ENCODE results near the gene HOXA7. TPM values are rescaled to one million over a fixed set of nuclear protein-coding genes. Genes with fewer than 3 reads are reported as not detected.

HOXA7 gene
- total RNA-seq, 1 donor from 2014 or later, result not detected

DNA sequence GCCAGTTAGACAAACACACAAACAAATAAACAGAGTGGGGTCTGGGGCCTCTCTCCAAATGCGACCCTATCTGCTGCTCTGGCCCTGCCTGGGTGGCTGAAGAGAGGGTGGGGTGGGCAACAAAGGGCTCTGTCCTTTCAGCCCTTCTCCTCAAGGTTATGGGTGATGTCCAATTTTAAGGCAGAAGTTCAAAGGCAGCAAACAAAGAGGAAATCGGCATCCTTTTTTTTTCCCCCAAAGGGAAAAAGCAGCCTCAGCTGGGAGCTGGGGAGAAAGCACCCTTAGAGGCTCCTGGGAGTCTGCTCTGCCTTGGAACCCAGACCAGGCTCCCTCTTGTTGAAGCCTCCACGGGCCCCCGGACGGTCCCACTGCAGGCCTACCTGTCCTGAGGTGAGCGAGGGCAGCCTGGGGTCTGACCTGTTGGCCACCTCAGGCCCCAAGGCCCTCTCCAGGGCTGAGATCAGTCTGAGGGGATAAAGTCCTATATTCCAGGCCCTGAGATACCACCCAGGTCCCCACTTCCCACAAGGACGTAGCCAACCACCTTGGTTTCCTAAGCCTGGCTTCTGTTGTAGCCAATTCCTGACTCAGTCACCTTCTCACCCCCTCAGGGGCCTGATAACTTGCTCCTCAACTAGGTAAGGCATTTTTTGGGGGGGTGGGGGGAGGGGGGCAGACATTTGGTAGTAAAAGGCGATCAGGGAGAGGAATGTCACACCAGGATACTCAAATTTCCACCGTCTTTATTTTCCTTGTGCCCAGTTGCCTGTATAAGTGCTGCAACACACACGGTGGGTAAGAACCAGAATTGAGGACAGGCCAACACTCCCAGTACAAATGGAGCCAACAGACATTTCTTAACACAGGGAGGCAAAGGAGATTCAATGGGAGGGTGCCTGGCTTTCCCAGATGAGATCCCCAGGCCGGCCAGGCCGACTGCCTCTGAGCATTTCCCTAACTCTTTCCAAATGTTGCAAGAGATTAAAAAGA, 24.3 kb upstream of the HOXA7 start:
- intact Hi-C loops (cut with micrococcal nuclease), result no loop called here
- Mint-ChIP-seq H3K27me3 (peaks cover 65% of the 10 kb centered on the region), H3K4me1 (peaks cover 10% of the 10 kb centered on the region), H3K9me3 (no peaks in the 10 kb centered on the region), H3K4me3 (no peak overlapping the region), H3K36me3 (ENCODE audit: low read depth) (peaks cover 5% of the 10 kb centered on the region), H3K27ac (no peak overlapping the region)
- DNase-seq, result no peak

DNA sequence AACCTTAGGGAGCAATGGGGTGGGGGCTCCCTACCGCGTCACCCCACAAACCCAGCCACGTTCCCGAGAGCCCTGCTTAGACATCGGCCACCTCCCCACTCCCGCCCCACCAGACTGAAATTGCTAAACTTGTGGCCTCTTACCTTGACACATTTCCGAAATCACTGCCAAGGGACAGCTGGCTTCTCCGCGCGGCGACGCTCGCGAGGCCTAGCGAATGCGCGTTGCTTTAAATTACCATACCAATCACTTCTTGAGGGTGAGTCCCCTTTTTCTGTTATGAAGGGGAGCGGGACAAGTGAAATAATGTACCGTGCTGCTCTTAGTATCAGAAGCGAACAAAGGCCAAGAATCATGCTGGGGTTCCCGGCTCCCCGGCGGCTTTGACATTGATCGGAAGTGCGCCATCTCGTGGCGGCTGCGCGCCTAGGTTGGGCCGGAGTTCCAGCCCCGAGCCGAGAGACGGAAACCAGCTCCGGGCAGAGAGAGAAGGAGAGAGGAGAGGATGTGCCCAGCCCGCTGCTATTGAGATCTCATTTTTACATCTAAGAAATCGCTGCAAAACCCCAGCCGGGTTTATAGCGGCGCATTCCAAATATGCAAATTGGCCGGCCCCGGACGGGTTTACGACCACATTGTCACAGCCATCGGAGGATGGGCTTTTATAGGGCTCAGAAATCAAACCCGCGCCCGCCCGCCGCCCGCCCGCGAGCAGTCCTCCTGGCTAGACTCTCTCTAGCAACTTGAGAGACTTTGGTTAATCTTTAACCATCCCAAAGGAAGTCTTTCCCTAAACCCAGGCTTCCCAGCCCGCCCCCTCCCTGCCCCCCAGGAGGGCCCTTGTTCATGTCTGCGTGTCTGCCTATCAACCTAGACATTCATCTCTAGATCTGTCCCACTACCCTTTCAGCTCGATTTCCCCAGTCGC, 23.3 kb upstream of the HOXA7 start:
- H3K4me1 Mint-ChIP-seq, result peaks cover 5% of the 10 kb centered on the region
- peaks cover 63% of the 10 kb centered on the region for H3K27me3 Mint-ChIP-seq
- H3K9me3 Mint-ChIP-seq, result no peaks in the 10 kb centered on the region
- no peak overlapping the region for H3K27ac Mint-ChIP-seq
- peak; percentile 88 for DNase-seq
- intact Hi-C loops (cut with micrococcal nuclease), result no loop called here
- H3K4me3 Mint-ChIP-seq, result peak overlapping the region; percentile 51
- peaks cover 4% of the 10 kb centered on the region for H3K36me3 Mint-ChIP-seq (ENCODE audit: low read depth)

DNA sequence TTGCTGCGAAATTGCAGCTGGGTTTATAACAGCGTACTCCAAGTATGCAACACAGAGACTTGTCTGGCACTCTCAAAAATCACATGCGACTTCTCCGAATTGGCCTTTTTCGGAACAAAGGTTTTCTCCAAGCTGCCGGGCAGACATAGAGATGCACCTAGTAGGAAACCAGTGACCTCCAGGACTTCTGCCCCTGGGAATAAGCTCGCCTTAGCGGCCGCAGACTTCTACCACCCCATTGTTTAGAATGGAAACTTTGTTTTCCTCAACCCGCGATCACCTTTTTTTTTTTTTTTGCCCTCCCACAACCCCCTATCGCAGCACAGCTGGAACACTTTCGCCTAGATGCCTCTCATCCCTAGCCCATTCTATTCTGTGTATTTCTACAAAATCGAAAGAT, 22.6 kb upstream of the HOXA7 start:
- peaks cover 2% of the 10 kb centered on the region for H3K36me3 Mint-ChIP-seq (ENCODE audit: low read depth)
- H3K9me3 Mint-ChIP-seq, result no peaks in the 10 kb centered on the region
- no peak for DNase-seq
- H3K27ac Mint-ChIP-seq, result no peak overlapping the region
- no peak overlapping the region for H3K4me3 Mint-ChIP-seq
- intact Hi-C loops (cut with micrococcal nuclease), result no loop called here
- peaks cover 3% of the 10 kb centered on the region for H3K4me1 Mint-ChIP-seq
- H3K27me3 Mint-ChIP-seq, result peaks cover 64% of the 10 kb centered on the region

DNA sequence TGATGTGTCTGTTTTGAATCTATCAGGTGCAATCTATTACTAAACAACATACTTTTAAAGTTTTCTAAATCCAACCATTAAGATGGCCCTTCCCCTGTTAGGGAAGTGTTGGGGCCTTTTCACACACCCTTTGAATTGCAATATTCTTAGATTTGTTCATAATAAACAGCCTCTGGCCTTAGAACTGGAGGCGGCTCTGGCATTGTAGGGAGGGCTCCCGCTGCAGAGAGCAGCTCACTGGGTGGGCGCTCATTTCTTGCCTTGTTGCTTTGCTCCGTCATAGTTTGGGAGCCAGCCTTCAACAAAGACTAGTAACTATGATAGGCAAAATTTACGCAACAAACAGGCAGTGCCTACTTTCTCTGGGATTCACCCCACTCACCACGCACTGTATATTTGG, 21.9 kb upstream of the HOXA7 start:
- Mint-ChIP-seq H3K27me3 (peaks cover 60% of the 10 kb centered on the region), H3K36me3 (ENCODE audit: low read depth) (peaks cover 2% of the 10 kb centered on the region), H3K4me3 (no peak overlapping the region), H3K27ac (no peak overlapping the region), H3K9me3 (no peaks in the 10 kb centered on the region), H3K4me1 (peaks cover 3% of the 10 kb centered on the region)
- DNase-seq, result no peak
- intact Hi-C loops (cut with micrococcal nuclease), result no loop called here

DNA sequence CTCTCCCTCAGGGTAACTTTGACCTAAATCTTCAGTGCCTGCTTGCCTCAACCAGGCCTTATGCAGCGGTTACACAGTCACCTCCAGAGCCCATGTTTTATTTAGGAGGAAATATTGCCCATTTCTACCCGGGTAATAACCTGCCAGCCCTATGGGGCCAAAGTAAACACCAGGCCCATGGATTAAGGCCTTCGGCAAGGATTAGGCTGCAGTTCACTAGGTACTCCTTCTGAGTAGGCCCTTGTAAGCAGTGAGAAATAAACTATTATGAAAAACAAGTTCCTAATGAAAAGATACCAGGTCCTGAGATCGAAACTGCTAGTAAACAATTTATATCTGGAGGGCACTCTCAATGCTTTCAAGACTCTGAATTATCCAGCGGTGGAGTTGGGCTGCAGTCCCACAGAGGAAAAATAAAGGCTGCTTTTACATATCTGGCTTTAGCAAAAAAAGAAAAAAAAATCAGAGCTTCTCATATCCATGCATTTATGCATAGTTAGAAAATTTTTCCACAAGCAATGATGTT, 21.4 kb upstream of the HOXA7 start:
- Mint-ChIP-seq H3K27ac (no peak overlapping the region), H3K36me3 (ENCODE audit: low read depth) (peaks cover 2% of the 10 kb centered on the region), H3K9me3 (no peaks in the 10 kb centered on the region), H3K4me1 (peaks cover 3% of the 10 kb centered on the region), H3K27me3 (peaks cover 57% of the 10 kb centered on the region), H3K4me3 (no peak overlapping the region)
- intact Hi-C loops (cut with micrococcal nuclease), result no loop called here
- no peak for DNase-seq

DNA sequence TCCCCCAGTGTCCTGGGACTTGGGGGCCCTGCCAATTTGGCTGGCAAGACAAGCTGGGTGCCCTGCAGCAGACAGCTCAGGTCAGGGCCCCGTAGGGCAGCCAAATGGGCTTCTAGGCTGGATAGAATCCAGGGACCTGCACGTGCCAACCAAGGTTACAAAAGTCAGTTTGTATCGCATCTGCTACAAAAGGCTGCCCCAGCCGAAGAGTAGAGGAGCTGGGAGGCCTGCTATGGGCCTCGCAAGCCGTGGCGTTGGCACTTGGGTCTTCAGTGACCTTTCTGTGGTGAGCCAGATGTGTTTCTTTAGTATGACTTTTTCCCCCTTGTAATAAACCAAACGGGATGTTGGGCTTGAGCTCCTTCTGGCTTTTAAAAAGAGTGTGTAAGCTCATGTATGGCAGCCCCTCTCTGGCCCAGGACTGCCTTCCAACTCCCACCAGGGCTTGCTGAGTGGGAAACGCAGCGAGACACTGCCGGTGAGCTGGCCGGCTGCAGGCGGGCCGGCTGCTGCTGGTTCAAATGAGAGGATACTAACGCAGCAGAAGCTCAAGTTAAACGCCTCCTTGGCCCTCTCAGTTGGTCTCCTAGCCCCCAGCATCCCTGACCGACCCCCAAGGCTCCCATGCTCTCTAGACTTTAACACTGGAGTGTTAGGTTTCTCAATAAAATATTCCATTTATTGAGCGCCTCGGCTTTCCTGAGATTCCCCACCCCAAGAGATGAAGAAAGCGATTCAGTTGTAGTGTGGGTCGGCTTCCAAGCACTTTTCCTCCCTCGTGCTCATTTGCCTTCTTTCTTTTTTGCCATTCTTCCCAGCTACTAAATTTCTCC, 20.7 kb upstream of the HOXA7 start:
- Mint-ChIP-seq H3K27me3 (peaks cover 54% of the 10 kb centered on the region), H3K4me1 (peaks cover 3% of the 10 kb centered on the region), H3K27ac (no peak overlapping the region), H3K36me3 (ENCODE audit: low read depth) (peaks cover 2% of the 10 kb centered on the region), H3K4me3 (no peak overlapping the region), H3K9me3 (peaks cover 3% of the 10 kb centered on the region)
- DNase-seq, result no peak
- intact Hi-C loops (cut with micrococcal nuclease), result no loop called here

DNA sequence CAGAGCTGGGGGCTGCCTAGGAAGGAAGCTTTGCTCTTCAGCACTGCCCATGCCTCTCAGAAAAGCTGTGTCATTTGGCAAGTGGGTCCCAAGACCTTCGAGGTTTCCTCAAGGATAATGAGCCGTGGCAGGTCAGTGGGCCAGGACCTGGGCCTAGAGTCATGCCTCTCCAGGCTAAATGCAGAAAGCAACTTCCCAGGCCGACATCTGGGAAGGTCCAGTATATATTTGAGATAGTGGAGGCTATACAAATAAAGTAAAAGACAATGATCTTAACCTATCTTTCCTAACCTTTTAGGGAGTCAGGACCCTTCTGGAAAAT, 20.0 kb upstream of the HOXA7 start:
- Mint-ChIP-seq H3K36me3 (ENCODE audit: low read depth) (peaks cover 2% of the 10 kb centered on the region), H3K9me3 (peaks cover 5% of the 10 kb centered on the region), H3K4me3 (no peak overlapping the region), H3K4me1 (peaks cover 7% of the 10 kb centered on the region), H3K27me3 (peaks cover 59% of the 10 kb centered on the region), H3K27ac (no peak overlapping the region)
- no peak for DNase-seq
- intact Hi-C loops (cut with micrococcal nuclease), result no loop called here

DNA sequence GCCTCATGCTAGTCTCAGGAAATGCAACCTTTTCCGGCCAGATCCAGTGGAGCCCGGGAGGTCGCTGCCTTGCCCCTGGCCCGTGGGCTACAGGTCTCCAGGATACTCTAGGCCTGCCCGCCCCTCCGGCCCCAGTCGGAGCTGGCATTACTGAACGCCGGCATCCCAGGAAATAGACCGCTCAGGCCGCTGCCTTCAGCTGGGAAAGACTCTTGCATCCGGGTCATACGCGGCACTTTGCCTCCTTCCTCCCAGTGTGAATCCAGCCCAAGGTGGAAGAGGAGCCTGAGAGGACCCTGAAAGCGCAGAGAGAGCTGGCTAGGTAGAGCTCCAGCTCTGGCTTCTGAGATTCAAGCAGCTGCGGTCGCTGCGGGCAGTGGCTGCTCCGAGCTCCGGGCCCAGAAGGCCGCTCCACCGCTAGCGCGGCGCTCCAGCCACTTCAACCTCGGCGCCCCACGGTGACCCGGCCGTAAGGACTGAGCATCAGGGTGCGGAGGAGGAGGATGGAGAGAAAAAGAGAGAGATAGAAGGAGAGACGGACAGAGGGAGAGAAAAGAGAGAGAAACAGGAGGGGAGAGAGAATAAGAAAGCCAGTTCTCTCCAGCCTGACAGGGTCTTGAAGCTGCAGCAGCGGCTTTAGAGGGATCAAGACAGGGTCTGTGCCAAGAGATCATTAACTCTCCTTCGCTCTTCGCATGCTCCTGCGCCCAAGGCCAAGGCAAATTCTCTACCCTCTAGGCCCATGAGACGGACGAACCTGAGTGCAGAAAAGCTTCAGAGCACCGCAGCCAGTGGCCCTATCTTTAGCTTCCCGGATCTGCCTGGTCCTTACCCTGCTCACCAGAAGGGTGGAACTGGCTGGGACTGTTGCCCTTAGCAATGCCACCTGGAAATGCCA, 19.4 kb upstream of the HOXA7 start:
- Mint-ChIP-seq H3K4me3 (no peak overlapping the region), H3K4me1 (peaks cover 8% of the 10 kb centered on the region), H3K36me3 (ENCODE audit: low read depth) (peaks cover 2% of the 10 kb centered on the region), H3K27ac (no peak overlapping the region), H3K9me3 (peaks cover 5% of the 10 kb centered on the region), H3K27me3 (peaks cover 60% of the 10 kb centered on the region)
- intact Hi-C loops (cut with micrococcal nuclease), result no loop called here
- DNase-seq, result no peak

DNA sequence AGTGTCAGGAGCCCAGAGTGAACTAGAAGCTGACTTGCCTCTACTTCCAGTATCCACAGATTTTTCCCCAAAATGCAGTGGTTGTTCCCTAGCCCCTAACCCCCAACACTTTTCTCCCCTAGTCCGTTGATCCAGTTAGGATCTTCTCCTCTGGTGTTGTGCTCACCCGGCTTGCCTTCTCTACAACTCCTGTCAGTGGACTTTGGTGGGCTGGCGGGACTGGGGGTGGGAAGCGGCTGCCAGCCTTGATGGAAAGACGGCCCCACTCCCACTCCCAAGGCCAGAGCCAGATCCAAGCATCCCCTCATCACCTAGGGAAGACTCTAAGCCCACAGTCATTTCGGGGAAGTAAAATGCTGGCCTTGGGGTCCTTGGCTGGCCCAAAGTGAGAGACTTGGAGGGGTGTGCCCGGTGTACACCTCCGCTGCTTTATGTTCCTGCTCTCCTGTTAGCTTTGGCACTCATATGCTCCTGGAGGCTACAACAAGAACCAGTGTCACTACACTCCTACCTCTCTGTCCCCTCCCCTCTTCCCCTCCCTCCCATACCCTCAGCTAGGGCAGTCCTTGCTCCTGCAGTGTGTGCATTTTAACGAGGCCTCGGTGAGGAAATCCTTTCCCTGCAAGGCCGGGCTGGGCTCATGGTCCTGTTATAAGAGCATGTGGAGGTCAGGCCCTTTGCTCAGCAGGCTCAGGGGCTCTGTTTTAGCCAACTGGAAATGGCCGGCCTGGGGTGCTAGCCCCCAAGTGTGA, 18.6 kb upstream of the HOXA7 start:
- H3K4me3 Mint-ChIP-seq, result no peak overlapping the region
- H3K27me3 Mint-ChIP-seq, result peaks cover 63% of the 10 kb centered on the region
- H3K4me1 Mint-ChIP-seq, result peaks cover 8% of the 10 kb centered on the region

DNA sequence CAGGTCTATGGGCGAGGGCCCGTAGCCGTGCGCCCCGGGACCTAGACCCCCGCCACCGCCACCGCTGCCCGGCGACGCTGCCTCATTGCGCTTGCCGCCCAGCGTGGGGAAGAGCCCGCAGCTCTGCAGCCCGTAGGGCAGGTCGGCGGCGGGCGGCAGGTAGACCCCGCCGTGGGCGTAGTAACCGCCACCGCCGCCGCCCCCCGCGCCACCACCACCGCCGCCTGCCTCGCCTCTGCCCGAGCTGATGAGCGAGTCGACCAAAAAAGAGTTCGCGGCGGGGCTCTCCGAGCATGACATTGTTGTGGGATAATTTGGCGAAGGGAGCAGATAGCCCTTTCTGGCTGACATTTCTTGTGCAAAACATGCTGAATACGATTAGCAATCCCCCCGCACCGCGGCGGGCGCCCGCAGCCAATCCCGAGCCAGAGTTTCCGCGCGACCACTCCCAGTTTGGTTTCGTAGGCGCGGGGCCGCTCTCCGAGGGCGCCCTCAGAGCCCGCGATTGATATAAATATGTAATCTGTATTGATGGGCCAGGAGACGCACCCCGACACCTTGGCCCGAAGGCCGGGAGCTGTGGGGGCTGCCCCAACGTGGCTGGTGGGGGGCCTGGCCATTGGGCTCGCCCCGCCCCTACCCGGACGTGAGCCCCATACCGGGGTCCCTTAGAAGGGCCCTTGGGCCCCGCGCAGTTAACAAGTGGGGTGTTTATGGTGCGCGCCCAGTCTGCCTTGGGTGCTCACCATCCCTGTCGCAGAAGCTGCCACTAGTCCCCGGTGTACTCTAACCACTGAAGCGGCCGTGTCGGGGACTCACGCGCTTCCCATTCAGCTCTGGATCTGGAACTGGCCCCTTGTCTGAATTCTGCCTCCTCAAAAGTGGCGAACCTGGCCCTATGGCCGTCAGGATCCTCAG, 17.7 kb upstream of the HOXA7 start, which contains the start of gene HOXA10:
HOXA10 (minus strand) TSS at position 365 of the 918 bp plus-strand sequence; CDS start at position 351, 14 bp downstream.
- peaks cover 8% of the 10 kb centered on the region for H3K9me3 Mint-ChIP-seq
- H3K4me1 Mint-ChIP-seq, result peaks cover 5% of the 10 kb centered on the region
- H3K27ac Mint-ChIP-seq, result peak within 1 kb of the TSS; percentile 51
- peaks cover 58% of the 10 kb centered on the region for H3K27me3 Mint-ChIP-seq
- peaks cover 3% of the 10 kb centered on the region for H3K36me3 Mint-ChIP-seq (ENCODE audit: low read depth)
- no peak for DNase-seq
- H3K4me3 Mint-ChIP-seq, result no peak within 1 kb of the TSS
- intact Hi-C loops (cut with micrococcal nuclease), result loop anchor here (2.0 kb wide), 2 partner anchors 17 to 23 kb away; partner anchors contain the start of gene HOXA7

More for the DNA sequence above, 18.6 kb upstream of the HOXA7 start:
- Mint-ChIP-seq H3K9me3 (peaks cover 8% of the 10 kb centered on the region), H3K36me3 (ENCODE audit: low read depth) (peaks cover 3% of the 10 kb centered on the region), H3K27ac (peak overlapping the region; percentile 51)
- intact Hi-C loops (cut with micrococcal nuclease), result no loop called here
- DNase-seq, result no peak

DNA sequence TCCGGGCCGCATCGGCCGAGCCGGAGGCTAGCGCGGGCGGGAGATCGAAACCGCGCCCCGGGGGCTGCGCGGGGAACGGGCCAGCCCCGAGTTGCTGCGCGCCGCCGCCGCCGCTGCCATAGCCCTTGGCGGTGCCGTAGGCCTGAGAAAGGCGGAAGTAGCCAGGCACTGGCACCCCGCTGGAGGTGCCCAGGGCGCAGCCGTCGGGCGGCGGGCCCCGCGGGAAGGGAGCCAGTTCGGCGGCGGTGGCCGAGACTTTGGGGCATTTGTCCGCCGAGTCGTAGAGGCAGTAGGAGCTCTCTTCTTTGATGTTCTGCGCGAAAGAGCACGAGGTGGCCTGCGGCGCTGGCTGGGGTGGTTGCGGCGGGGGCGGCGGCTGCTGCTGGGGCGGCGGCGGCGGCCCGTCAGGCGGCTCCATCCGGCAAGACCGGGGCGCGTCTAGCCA, 17.1 kb upstream of the HOXA7 start:
- peak; percentile 59 for DNase-seq
- peaks cover 5% of the 10 kb centered on the region for H3K4me1 Mint-ChIP-seq
- intact Hi-C loops (cut with micrococcal nuclease), result loop anchor here (2.0 kb wide), 2 partner anchors 17 to 23 kb away; partner anchors contain the start of gene HOXA7
- H3K27ac Mint-ChIP-seq, result no peak overlapping the region
- H3K4me3 Mint-ChIP-seq, result no peak overlapping the region
- H3K36me3 Mint-ChIP-seq (ENCODE audit: low read depth), result peaks cover 7% of the 10 kb centered on the region
- H3K27me3 Mint-ChIP-seq, result peaks cover 59% of the 10 kb centered on the region
- H3K9me3 Mint-ChIP-seq, result peaks cover 8% of the 10 kb centered on the region
